GM19035 (cell line): ENCODE results near the gene SPTBN5.

Experiments
- ATAC-seq: cut with Tn5 transposase; IDR thresholded peaks from one replicate; pipeline ENCODE4 v1.9.1; 2021; ENCODE audit not compliant: unreplicated experiment

The SPTBN5 gene

GRCh38 chr15:41904541-41905005, 10.7 kb upstream of the SPTBN5 start:
- no peak for ATAC-seq

DNA sequence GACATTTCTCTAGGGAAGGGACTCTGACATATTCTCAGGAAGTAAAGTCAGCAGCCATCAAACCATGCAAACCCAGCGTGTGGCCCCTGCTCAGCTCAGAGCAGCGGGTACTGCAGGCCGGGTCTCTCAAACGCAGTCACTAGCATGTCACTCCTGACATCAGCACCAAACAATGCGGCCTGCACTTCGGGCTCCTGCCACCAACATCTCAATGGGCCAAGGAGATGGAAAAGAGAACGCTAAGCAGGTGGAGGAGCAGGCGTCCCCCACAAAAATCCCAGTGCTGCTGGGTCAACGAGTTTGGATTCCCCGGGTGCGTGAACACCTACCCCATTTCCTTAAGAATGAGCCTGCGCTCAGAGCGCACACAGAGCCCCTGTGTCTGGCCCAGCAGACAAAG, 9.9 kb upstream of the SPTBN5 start:
- no peak for ATAC-seq

DNA sequence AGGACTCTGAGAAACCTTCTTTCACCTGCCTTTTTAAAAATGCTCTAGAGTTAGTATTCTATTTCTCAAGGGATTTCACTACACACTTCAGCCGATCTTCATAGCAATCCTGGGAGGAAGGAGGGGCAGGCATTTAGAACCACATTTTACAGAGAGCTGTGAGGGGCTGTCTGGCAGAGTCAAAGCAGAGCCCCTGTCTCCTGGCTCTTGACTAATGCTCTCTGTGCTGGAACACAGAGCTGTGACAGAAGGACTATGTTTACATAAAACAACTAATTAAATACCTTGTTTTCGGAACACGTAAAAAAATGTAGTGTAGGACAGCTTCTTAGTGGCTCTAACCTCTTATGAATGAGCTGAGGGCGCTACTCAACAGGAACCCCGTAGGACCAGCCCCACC, 7.6 kb upstream of the SPTBN5 start:
- ATAC-seq = no peak

- no peak for ATAC-seq
Observed at GRCh38 chr15:41900526-41901380, 6.9 kb upstream of the SPTBN5 start.

- no peak for ATAC-seq
Observed at GRCh38 chr15:41899854-41900442, 6.1 kb upstream of the SPTBN5 start.

- ATAC-seq = no peak
Observed at GRCh38 chr15:41897363-41897799, 3.5 kb upstream of the SPTBN5 start.

GRCh38 chr15:41896566-41896965, 2.7 kb upstream of the SPTBN5 start:
- ATAC-seq = no peak

DNA sequence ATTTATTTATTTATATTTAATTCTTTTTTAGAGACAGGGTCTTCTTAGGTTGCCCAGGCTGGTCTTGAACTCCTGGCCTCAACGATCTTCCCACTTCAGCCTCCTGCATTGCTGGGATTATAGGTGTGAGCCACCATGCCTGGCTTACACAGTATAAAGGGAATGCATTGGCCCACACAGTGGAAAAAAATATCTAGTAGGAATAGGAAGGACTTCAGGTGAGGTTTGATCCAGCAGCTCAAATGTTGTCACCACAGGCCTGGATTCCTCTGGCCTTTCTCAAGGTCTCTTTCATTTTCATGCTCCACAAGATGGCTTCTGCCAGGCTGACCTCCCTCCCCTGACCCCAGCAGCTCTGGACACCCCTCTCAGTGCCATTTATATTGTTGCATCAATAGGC, 2.1 kb upstream of the SPTBN5 start:
- no peak for ATAC-seq

DNA sequence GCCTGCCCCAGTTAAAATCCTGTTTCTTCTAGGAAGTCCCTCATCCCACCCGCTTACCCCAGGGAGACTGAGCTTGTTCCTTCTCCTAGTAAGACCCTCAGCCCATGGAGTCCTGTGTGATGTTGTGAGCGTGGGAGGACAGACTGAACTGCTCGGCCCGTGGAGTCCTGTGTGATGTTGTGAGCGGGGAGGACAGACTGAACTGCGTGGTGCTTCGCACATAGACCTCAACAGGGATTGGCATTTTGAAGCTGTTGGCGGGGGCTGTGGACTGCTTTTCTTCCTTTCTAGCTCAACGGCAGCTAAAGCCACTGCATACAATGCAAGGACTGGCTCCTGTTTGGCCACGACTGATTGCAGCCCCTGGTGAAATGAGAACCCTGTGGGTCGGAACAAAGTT, 1.6 kb upstream of the SPTBN5 start:
- ATAC-seq = no peak

- peak; percentile 85 for ATAC-seq
Observed at GRCh38 chr15:41894791-41895463, 1.1 kb upstream of the SPTBN5 start.

DNA sequence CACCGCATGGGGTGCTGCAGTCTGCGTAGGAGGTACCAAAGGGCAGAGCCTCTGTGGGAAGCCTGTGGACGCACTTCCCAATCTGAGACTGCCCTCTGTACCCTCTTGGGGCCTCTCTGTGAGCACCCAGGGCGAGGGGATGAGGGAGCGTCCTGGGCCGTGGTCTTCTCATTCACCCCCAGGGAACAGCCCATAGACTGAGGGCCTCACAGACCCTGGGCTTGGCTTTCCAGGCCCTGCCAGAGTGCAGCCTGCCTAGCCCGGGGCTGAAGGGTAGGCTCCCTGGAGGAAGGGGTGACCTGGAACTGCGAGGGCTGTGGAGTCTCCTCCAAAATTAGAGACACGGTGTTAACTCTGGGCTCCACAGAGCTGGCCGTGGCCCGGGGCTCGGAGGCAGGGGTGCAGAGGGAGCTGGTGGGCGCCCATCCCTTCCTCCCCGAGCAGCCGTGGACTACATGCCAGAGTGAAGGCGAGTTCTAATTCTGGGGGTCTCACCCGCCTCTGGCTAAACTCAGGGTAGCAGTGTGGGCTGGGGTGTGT, 468 bp upstream of the SPTBN5 start:
- peak; percentile 16 for ATAC-seq

DNA sequence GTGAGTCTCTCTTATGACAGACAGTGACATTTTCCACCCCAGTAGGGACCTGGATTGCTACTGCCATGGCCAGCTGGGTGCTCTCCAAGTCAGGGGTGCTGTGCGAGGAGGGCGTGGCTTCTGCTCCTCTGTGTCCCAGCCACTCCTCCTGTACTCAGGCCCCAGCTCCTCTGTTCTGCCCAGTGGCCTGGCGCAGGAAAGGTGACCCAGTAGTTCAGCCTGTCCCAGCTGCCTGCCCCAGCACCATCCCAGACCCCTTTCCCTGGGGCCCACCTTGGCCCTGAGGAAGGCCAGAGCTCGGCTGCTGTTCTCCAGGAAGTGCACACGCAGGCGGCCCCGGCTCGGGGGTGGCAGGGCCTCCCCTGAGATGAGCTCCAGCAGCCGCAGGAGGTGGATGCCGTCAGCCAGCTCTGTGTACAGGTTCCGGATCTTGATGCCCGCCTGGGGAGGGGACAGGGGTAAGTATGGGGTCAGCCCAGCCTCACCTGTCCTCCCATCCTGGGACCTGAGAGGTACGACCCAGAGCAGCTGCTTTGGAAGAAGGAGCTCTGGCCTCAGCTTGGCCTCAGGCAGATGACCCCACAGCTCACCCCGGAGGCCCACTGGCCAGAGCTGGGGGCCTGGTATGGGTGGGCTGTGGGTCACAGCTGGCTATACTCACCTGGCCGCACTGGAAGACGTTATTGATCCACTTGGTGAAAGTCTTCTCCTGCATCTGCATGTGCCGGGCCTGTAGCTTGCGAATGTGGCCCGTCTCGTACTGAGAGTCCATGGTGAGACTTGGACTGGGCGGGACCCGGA, 1.0 kb downstream of the SPTBN5 start:
- ATAC-seq = no peak

GRCh38 chr15:41891946-41892345, 1.9 kb downstream of the SPTBN5 start:
- ATAC-seq = no peak

DNA sequence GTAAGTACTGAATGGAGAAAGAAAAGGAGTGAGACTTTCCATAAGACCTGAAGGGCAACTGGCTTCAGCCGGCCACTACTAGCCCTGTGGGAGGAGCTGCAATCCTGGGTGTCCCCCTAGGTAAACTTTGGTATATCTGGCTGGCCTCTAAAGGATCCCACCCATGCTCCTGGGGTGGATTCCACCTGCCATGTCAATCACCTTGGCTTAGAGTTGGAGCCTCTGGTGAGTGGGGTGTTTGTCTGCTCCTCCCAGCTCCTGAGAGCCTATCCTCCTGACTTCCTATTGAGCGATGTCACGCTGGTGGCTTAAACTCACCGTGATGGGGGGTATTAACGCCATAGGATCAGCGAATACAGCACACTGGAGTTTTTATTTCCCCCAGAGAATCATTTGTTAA, 2.6 kb downstream of the SPTBN5 start:
- ATAC-seq = no peak

DNA sequence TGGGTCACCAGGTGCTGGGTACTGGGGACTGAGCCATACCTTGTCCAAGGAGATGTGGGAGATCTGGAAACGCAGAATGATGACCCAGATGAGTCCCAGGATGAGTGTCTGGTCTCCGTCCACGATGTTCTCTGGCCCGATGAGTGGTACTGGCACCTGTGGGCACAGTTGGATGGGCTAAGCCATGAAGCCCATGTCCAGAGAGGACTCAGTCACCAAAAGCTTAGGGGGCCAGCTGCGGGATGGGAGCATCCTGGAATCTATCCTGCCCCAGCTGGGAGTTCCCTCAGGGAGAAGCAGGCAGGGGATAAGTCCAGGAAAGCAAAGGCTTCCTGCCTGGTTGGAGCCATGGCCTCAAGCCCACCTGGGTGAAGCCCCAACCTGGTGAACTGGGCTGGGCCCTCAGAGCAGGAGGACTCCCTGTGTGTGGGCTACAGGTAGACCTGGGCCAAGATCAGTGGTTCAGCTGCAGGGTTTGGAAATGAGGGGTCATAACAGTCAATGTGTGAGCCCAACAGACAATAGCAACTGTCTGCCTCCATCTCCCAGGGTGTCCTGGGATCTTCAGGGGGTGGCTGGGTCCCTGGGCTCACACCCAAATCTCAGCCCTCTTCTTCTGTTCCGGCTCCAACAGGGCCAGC, 3.7 kb downstream of the SPTBN5 start:
- no peak for ATAC-seq

GRCh38 chr15:41888662-41889253, 5.1 kb downstream of the SPTBN5 start:
- ATAC-seq = no peak

- ATAC-seq = no peak
Observed at GRCh38 chr15:41887893-41888292, 6.0 kb downstream of the SPTBN5 start.

GRCh38 chr15:41887161-41887560, 6.7 kb downstream of the SPTBN5 start:
- no peak for ATAC-seq

DNA sequence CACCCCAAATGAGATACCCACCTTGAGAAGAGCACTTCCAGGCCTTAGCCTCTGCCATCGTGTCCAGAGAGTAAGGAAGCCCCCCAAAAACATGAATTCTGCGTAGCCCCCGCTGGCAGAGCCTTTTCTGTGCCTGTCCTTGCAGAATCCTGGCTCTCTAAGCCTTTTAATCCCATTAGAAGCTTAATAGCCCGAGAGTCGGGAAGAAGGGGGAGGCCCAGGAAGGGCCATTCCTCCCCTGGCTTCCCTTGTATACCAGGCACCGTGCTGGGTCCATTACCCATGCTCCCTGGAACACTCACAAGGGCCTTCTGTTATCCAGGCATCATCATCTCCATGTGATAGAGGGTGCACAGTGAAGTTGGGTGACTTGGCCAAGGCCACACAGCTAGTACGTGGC, 7.1 kb downstream of the SPTBN5 start:
- ATAC-seq = no peak

DNA sequence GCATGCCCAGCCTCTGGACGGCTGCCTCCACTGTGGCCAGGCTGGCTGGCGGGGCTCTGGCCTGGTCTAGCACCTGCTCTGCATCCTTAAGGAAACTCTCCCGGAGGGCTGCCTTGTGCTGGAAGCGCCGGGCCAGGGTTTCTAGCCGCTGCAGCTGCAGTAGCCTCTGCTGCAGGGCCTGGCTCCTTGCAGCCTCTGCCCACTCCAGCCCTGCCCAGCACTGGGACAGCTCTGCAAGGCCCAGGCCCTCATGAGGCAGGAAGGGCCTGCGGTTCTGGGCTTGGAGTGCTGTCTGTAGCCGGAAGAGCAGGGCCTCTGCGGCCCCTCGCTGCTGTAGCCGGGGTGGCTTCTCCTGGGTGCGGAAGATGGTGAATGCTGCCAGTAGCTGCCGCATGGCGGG, 8.0 kb downstream of the SPTBN5 start:
- ATAC-seq = no peak
